H9 (cell line): ENCODE data around the gene ADAMTSL3. TPM values are rescaled to one million over a fixed set of nuclear protein-coding genes. Genes with fewer than 3 reads are reported as not detected.
A peak's percentile ranks its signal among the peaks of the same experiment; 100 is the strongest.

Experiments used
- DNase-seq: peaks from one replicate; pipeline ENCODE4 v3.0.0-alpha.2; 2017
- H2AFZ ChIP-seq: one replicate; pipeline ENCODE4 v1.6.1; 2013; ENCODE audit warnings: mild to moderate bottlenecking, low read length, control low read depth, moderate library complexity
- H2AK5ac ChIP-seq: 2 replicates; pipeline ENCODE4 v1.6.1; 2013; ENCODE audit warnings: low read length, control low read depth, mixed read lengths; ENCODE audit not compliant: insufficient read length
- H2BK120ac ChIP-seq: one replicate; pipeline ENCODE4 v1.6.1; 2013; ENCODE audit warnings: low read depth, mild to moderate bottlenecking, low read length, control low read depth, inconsistent platforms; ENCODE audit not compliant: poor library complexity, severe bottlenecking
- H2BK12ac ChIP-seq: 2 replicates; pipeline ENCODE4 v1.6.1; 2013; ENCODE audit warnings: low read length, control low read depth, mixed read lengths, low read depth; ENCODE audit not compliant: insufficient read length
- H2BK15ac ChIP-seq: 2 replicates; pipeline ENCODE4 v1.6.1; 2013; ENCODE audit warnings: low read depth, low read length, control low read depth
- H2BK20ac ChIP-seq: one replicate; pipeline ENCODE4 v1.6.1; 2013; ENCODE audit warnings: low read depth, mild to moderate bottlenecking, low read length, control low read depth, inconsistent platforms; ENCODE audit not compliant: poor library complexity, severe bottlenecking
- H2BK5ac ChIP-seq: 2 replicates; pipeline ENCODE4 v1.6.1; 2013; ENCODE audit warnings: low read length, control low read depth, mixed read lengths; ENCODE audit not compliant: insufficient read length
- H3K14ac ChIP-seq: 2 replicates; pipeline ENCODE4 v1.6.1; 2013; ENCODE audit warnings: low read length, control low read depth; ENCODE audit not compliant: insufficient read depth
- H3K18ac ChIP-seq: 2 replicates; pipeline ENCODE4 v1.6.1; 2013; ENCODE audit warnings: low read depth, mild to moderate bottlenecking, mixed read lengths, low read length, control low read depth; ENCODE audit not compliant: insufficient read length
- H3K23ac ChIP-seq: 2 replicates; pipeline ENCODE4 v1.6.1; 2013; ENCODE audit warnings: low read length, control low read depth, mixed read lengths, low read depth; ENCODE audit not compliant: insufficient read length
- H3K23me2 ChIP-seq: 2 replicates; pipeline ENCODE4 v1.6.1; 2013; ENCODE audit warnings: low read depth, mild to moderate bottlenecking, mixed read lengths, low read length, control low read depth; ENCODE audit not compliant: insufficient read length, poor library complexity, severe bottlenecking
- H3K27ac ChIP-seq: 2 replicates; pipeline ENCODE4 v1.5.1; 2013; ENCODE audit warnings: low read length, control low read depth, mixed read lengths, low read depth; ENCODE audit not compliant: insufficient read length
- H3K27me3 ChIP-seq: 2 replicates; pipeline ENCODE4 v1.6.1; 2013; ENCODE audit warnings: low read length, control low read depth, inconsistent platforms; ENCODE audit not compliant: insufficient read depth
- H3K4ac ChIP-seq: 2 replicates; pipeline ENCODE4 v1.6.1; 2013; ENCODE audit warnings: low read depth, mild to moderate bottlenecking, control low read depth, inconsistent platforms, low read length, moderate library complexity
- H3K4me1 ChIP-seq: 2 replicates; pipeline ENCODE4 v1.6.1; 2013; ENCODE audit warnings: low read length, control low read depth, inconsistent platforms; ENCODE audit not compliant: insufficient read depth
- H3K4me2 ChIP-seq: 2 replicates; pipeline ENCODE4 v1.6.1; 2013; ENCODE audit warnings: low read length, control low read depth, mixed read lengths; ENCODE audit not compliant: insufficient read length, insufficient read depth
- H3K56ac ChIP-seq: 2 replicates; pipeline ENCODE4 v1.6.1; 2013; ENCODE audit warnings: low read depth, mild to moderate bottlenecking, mixed read lengths, low read length, control low read depth; ENCODE audit not compliant: insufficient read length
- H3K79me1 ChIP-seq: 2 replicates; pipeline ENCODE4 v1.6.1; 2013; ENCODE audit warnings: low read depth, mild to moderate bottlenecking, moderate library complexity, low read length, control low read depth, inconsistent platforms; ENCODE audit not compliant: insufficient read depth, poor library complexity, severe bottlenecking
- H3K79me2 ChIP-seq: 2 replicates; pipeline ENCODE4 v1.6.1; 2013; ENCODE audit warnings: low read length, control low read depth, inconsistent platforms; ENCODE audit not compliant: insufficient read depth
- H3K9ac ChIP-seq: 2 replicates; pipeline ENCODE4 v1.6.1; 2013; ENCODE audit warnings: low read length, control low read depth, mixed read lengths; ENCODE audit not compliant: insufficient read length; ENCODE audit errors: extremely low read depth
- H3K9me3 ChIP-seq: one replicate; pipeline ENCODE4 v1.6.1; 2013; ENCODE audit warnings: low read depth, low read length, inconsistent platforms; ENCODE audit not compliant: control insufficient read depth
- H3T11ph ChIP-seq: one replicate; pipeline ENCODE4 v1.6.1; 2013; ENCODE audit warnings: mild to moderate bottlenecking, low read length, control low read depth, inconsistent platforms
- H4K20me1 ChIP-seq: one replicate; pipeline ENCODE4 v1.6.1; 2013; ENCODE audit not compliant: control insufficient read depth, insufficient read length, insufficient read depth
- H4K5ac ChIP-seq: 2 replicates; pipeline ENCODE4 v1.6.1; 2013; ENCODE audit warnings: low read depth, mild to moderate bottlenecking, mixed read lengths, low read length, control low read depth; ENCODE audit not compliant: insufficient read length
- H4K8ac ChIP-seq: replicated peaks from 2 replicates; pipeline ENCODE4 v1.6.1; 2013; ENCODE audit warnings: low read length, control low read depth, mixed read lengths, low read depth; ENCODE audit not compliant: insufficient read length
- H4K91ac ChIP-seq: 2 replicates; pipeline ENCODE4 v1.6.1; 2013; ENCODE audit warnings: low read depth, mild to moderate bottlenecking, moderate library complexity, mixed read lengths, low read length, control low read depth; ENCODE audit not compliant: insufficient read length
- H3K27ac Mint-ChIP-seq, 3 experiments: 2 replicates in 2 of 3; 3 replicates in 1 of 3; pipeline ENCODE4 v1.8.0; 2020 to 2021; ENCODE audit warnings: mixed read lengths in 3 of 3, mild to moderate bottlenecking in 1 of 3, moderate library complexity in 1 of 3
- H3K27me3 Mint-ChIP-seq: 2 replicates; pipeline ENCODE4 v1.8.0; 2021; ENCODE audit warnings: low read depth, mild to moderate bottlenecking, moderate library complexity, mixed read lengths
- H3K36me3 Mint-ChIP-seq, 3 experiments: 2 replicates in 2 of 3; 3 replicates in 1 of 3; pipeline ENCODE4 v1.8.0; 2020 to 2021; ENCODE audit warnings: low read depth in 3 of 3, mixed read lengths in 3 of 3; ENCODE audit not compliant: insufficient read depth in 1 of 3
- H3K4me1 Mint-ChIP-seq, 2 experiments: 2 replicates each; pipeline ENCODE4 v1.8.0; 2020; ENCODE audit warnings: mixed read lengths in 2 of 2
- H3K4me3 Mint-ChIP-seq, 2 experiments: 2 replicates in 1 of 2; 3 replicates in 1 of 2; pipeline ENCODE4 v1.8.0; 2020 to 2021; ENCODE audit warnings: mild to moderate bottlenecking in 2 of 2, mixed read lengths in 2 of 2, moderate library complexity in 1 of 2
- H3K9me3 Mint-ChIP-seq, 2 experiments: 2 replicates in 1 of 2; 3 replicates in 1 of 2; pipeline ENCODE4 v1.8.0; 2020; ENCODE audit warnings: mild to moderate bottlenecking in 2 of 2, mixed read lengths in 2 of 2, moderate library complexity in 1 of 2
- WGBS: extraction: QIAGEN DNeasy Blood & Tissue Kit; methylation state at CpG from one replicate; pipeline ENCODE4 v1.1.7; 2013; ENCODE audit warnings: missing lambda C conversion rate, low lambda C conversion rate, mixed read lengths; ENCODE audit not compliant: insufficient read length; ENCODE audit errors: extremely low coverage; 5-methylcytosine and 5-hydroxymethylcytosine counted together
- total RNA-seq: library from RNA; stranded (reverse); gene quantifications from 2 replicates; pipeline ENCODE4 v1.2.1, GENCODE V29; 2021
- TF ChIP-seq, protein P1 (sequence below): fragments of 200-600 bp; sonication (generic); conservative IDR thresholded peaks from 3 replicates; pipeline ENCODE4 v1.8.0; 2021; ENCODE audit warnings: antibody characterized with exemption, mild to moderate bottlenecking

ADAMTSL3 gene
- total RNA-seq, 1 experiment from 2014 or later, result 0.39 TPM

DNA sequence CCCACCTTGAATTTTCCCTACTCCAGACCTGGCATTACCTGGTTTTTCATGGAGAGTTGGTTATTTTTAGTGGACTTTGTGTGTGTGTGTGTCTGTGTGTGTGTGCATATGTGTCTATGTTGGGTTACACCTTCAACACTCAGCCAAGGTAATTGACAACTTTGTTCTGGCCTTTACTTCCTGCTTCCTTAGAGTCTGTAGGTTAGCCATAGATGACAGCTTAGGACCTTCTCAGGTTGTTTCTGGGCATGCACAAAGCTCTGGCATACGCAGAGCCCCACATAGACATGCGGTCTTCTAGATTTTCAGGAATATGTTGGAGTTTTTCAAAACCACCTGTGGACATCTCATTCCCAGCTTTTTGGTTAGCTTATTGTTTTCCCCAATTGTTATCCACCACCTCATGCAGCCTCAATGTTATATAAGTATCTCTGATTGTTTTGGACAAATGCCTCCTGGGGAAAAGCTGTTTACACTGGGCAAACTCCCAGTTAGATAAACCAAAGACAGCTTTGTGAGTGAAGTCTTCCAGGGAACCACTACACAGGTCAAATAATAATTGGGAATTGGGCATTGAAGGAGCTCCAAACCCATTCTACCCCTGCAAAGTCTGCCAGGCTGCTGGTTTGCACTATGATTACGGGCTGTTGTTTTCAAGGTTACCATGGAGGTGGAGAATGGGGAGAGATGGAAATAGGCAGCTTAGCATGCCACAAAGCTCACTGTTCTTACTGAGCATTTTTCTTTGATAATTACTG, 201.2 kb downstream of the ADAMTSL3 start:
- H3K79me2 ChIP-seq, result no peaks in the 10 kb centered on the region
- H2BK15ac ChIP-seq, result no peak overlapping the region
- no peak overlapping the region for H3T11ph ChIP-seq
- H3K27me3 ChIP-seq, result no peaks in the 10 kb centered on the region
- no peak overlapping the region for H2BK120ac ChIP-seq
- H3K14ac ChIP-seq, result peak overlapping the region; percentile 24; the same call in 1 of the 2 replicates
- H3K79me1 ChIP-seq, result no peaks in the 10 kb centered on the region
- no peaks in the 10 kb centered on the region for H3K4me1 ChIP-seq
- no peaks in the 10 kb centered on the region for H4K20me1 ChIP-seq
- no peak overlapping the region for H3K9ac ChIP-seq
- no CpG with 5 or more reads among the region's 3 CpGs for WGBS
- no peak overlapping the region for H3K23ac ChIP-seq
- no peak overlapping the region for H3K27ac ChIP-seq
- no peak overlapping the region for H2AK5ac ChIP-seq
- H3K56ac ChIP-seq, result no peak overlapping the region
- no peak for DNase-seq
- H2BK5ac ChIP-seq, result no peak overlapping the region
- no peak overlapping the region for H2BK12ac ChIP-seq
- no peak overlapping the region for H2BK20ac ChIP-seq
- H4K91ac ChIP-seq, result no peak overlapping the region
- H3K9me3 Mint-ChIP-seq, result peaks cover 4 to 7% of the 10 kb centered on the region in 2 experiments; a peak in 3 of 5 replicates
- no peak overlapping the region for H4K5ac ChIP-seq
- H3K27me3 Mint-ChIP-seq, result no peaks in the 10 kb centered on the region
- H3K9me3 ChIP-seq, result no peaks in the 10 kb centered on the region
- no peak overlapping the region for H3K4ac ChIP-seq
- H3K4me2 ChIP-seq, result no peak overlapping the region
- H3K36me3 Mint-ChIP-seq, result peaks cover 0 to 4% (median 4%) of the 10 kb centered on the region in 3 experiments; a peak in 4 of 7 replicates
- peaks cover 0 to 6% of the 10 kb centered on the region in 2 experiments; a peak in 2 of 4 replicates for H3K4me1 Mint-ChIP-seq
- TF ChIP-seq, protein P1, sequence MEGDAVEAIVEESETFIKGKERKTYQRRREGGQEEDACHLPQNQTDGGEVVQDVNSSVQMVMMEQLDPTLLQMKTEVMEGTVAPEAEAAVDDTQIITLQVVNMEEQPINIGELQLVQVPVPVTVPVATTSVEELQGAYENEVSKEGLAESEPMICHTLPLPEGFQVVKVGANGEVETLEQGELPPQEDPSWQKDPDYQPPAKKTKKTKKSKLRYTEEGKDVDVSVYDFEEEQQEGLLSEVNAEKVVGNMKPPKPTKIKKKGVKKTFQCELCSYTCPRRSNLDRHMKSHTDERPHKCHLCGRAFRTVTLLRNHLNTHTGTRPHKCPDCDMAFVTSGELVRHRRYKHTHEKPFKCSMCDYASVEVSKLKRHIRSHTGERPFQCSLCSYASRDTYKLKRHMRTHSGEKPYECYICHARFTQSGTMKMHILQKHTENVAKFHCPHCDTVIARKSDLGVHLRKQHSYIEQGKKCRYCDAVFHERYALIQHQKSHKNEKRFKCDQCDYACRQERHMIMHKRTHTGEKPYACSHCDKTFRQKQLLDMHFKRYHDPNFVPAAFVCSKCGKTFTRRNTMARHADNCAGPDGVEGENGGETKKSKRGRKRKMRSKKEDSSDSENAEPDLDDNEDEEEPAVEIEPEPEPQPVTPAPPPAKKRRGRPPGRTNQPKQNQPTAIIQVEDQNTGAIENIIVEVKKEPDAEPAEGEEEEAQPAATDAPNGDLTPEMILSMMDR, result no peak
- no peak overlapping the region for H4K8ac ChIP-seq
- no peak overlapping the region for H3K4me3 Mint-ChIP-seq
- H3K27ac Mint-ChIP-seq, result 0 out of 7 replicates have a peak overlapping the region, but pooled peaks of 1 of the 3 experiments have one; percentile 47
- H3K18ac ChIP-seq, result no peak overlapping the region
- no peak overlapping the region for H2AFZ ChIP-seq
- H3K23me2 ChIP-seq, result no peaks in the 10 kb centered on the region
